IPS DF 6.9 (cell line): ENCODE measurements around the gene SOCS2.
"Not testable (repeated sequence)": the region's sequence is repeated elsewhere in the genome, so short reads cannot be mapped to it uniquely, and the experiment has no call there.

Experiments
- DNase-seq: peaks from one replicate; pipeline ENCODE4 v3.0.0-alpha.2; 2013; ENCODE audit warnings: low read depth, low spot score
- H3K27ac ChIP-seq: one replicate; pipeline ENCODE4 v1.5.1; 2013; ENCODE audit warnings: low read length, control low read depth
- H3K27me3 ChIP-seq: 2 replicates; pipeline ENCODE4 v1.6.1; 2013; ENCODE audit warnings: mild to moderate bottlenecking, low read length; ENCODE audit not compliant: control insufficient read depth, insufficient read depth
- H3K36me3 ChIP-seq: 2 replicates; pipeline ENCODE4 v1.6.1; 2013; ENCODE audit warnings: low read length; ENCODE audit not compliant: control insufficient read depth, insufficient read depth
- H3K4me1 ChIP-seq: 2 replicates; pipeline ENCODE4 v1.6.1; 2013; ENCODE audit warnings: low read length; ENCODE audit not compliant: control insufficient read depth, insufficient read depth
- H3K4me3 ChIP-seq: 2 replicates; pipeline ENCODE4 v1.5.1; 2013; ENCODE audit warnings: mild to moderate bottlenecking, low read length
- H3K9me3 ChIP-seq: 2 replicates; pipeline ENCODE4 v1.6.1; 2013; ENCODE audit warnings: low read length, inconsistent platforms; ENCODE audit not compliant: control insufficient read depth, insufficient read depth
- WGBS: extraction: QIAGEN DNeasy Blood & Tissue Kit; methylation state at CpG from one replicate; pipeline ENCODE4 v1.1.7; 2013; ENCODE audit warnings: mixed read lengths, missing lambda C conversion rate; ENCODE audit not compliant: insufficient read length, insufficient coverage; 5-methylcytosine and 5-hydroxymethylcytosine counted together

The SOCS2 gene

DNA sequence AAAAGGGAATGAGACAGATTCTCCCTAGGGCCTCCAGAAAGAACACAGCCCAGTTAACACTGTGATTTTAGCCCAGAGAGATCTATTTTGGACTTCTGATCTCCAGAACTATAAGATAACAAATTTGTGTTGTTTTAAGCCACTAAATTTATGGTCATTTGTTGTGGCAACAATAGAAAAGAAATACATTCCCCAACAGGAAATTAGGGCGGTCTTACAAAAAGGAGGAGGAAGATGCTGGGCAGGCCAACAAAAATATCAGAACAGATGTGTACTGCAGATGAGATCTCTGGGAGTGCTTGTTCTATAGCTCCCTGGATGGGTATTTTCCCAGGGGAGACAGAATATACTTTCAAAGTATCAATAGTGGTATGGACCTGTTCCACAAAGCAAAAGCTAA lies 32.0 kb upstream of the SOCS2 start:
- H3K4me1 ChIP-seq: no peaks in the 10 kb centered on the region
- no peak overlapping the region for H3K27ac ChIP-seq
- no peaks in the 10 kb centered on the region for H3K36me3 ChIP-seq
- H3K9me3 ChIP-seq: no peaks in the 10 kb centered on the region
- WGBS: no CpG with 5 or more reads among the region's 1 CpG
- no peaks in the 10 kb centered on the region for H3K27me3 ChIP-seq
- no peak for DNase-seq
- no peak overlapping the region for H3K4me3 ChIP-seq

DNA sequence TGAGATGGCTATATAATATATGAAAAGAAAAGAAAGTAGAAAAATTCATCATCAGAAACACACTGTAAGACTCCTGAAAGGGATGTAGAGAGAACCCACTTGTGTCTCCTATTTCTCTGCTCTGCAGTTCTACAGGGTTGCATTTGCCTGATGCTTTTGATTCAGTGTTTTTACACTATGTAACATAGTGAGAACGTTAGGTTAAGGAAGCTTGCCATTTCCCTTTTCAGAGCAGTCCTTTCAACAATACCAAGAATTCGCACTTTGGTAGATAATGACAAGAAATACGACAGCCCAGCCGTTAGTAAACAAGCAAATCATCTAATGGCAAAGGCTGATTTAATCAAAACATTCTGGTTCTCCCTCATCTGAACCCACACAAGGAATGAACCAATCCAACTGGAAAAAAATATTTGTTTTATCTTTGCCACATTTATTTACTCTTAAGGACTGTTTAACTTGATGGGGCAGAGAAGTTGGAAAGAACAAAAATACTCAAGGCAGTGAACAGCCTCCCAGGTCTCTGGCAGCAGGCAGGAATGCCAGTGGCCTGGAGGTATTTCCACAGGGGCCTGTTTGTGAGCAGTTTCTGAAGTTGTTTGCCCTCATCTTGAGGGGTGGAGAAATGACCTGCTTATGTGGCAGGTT lies 30.8 kb upstream of the SOCS2 start:
- Histone ChIP-seq H3K36me3 (no peaks in the 10 kb centered on the region), H3K27ac (no peak overlapping the region), H3K27me3 (no peaks in the 10 kb centered on the region), H3K9me3 (no peaks in the 10 kb centered on the region), H3K4me3 (no peak overlapping the region), H3K4me1 (no peaks in the 10 kb centered on the region)
- no peak for DNase-seq
- no CpG with 5 or more reads among the region's 4 CpGs for WGBS

GRCh38 chr12:93547778-93548177 lies 24.7 kb upstream of the SOCS2 start:
- DNase-seq: no peak
- H3K36me3 ChIP-seq: no peaks in the 10 kb centered on the region
- no peaks in the 10 kb centered on the region for H3K9me3 ChIP-seq
- no peaks in the 10 kb centered on the region for H3K27me3 ChIP-seq
- no peaks in the 10 kb centered on the region for H3K4me1 ChIP-seq
- H3K4me3 ChIP-seq: no peak overlapping the region
- H3K27ac ChIP-seq: no peak overlapping the region
- WGBS: no CpG with 5 or more reads among the region's 2 CpGs

GRCh38 chr12:93549174-93549573 lies 23.3 kb upstream of the SOCS2 start:
- H3K27me3 ChIP-seq: no peaks in the 10 kb centered on the region
- no CpG with 5 or more reads among the region's 6 CpGs for WGBS
- DNase-seq: no peak
- no peaks in the 10 kb centered on the region for H3K4me1 ChIP-seq
- H3K9me3 ChIP-seq: no peaks in the 10 kb centered on the region
- no peak overlapping the region for H3K4me3 ChIP-seq
- H3K27ac ChIP-seq: no peak overlapping the region
- no peaks in the 10 kb centered on the region for H3K36me3 ChIP-seq

DNA sequence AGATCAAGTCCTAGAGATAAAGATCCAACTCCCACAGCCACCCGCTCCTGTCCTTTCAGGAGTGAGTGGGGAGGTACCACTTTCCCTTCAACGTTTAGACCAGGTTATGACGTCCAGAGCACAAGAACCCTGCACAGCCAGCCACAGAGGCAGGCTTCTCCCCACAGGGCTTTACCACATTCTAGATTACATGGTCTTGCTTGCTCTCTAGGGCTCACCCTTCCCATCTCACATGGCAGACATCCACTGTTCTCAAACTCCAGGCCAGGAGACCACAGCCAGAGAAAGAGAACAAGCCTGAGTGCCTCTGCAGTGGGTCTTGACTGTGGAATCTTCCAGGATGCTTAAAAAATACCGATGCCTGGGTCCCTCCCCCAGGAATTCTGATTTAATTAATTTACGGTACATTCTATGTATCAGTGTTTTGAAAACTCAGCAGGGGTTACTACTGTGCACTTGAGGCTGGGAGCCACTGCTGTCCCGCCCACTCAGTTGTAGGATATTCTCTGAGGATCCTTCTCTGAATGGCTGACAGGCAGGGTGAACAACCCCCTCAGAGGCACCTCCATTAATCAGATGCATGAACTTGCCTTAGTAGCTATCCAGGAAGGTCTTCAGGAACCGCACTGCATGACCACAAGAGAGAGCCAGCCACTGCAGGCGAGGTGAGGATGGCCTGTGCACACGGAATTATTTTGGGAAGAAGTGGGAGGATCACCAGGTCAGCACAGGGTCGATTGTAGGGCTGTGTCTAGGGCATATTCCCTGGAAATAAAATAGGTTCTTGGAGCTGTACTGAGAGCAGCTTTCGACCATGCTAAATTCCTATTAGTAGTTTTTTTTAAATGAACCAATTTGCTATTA lies 21.5 kb upstream of the SOCS2 start:
- no CpG with 5 or more reads among the region's 11 CpGs for WGBS
- no peak overlapping the region for H3K27ac ChIP-seq
- H3K36me3 ChIP-seq: no peaks in the 10 kb centered on the region
- no peaks in the 10 kb centered on the region for H3K9me3 ChIP-seq
- no peaks in the 10 kb centered on the region for H3K4me1 ChIP-seq
- no peak overlapping the region for H3K4me3 ChIP-seq
- DNase-seq: no peak
- no peaks in the 10 kb centered on the region for H3K27me3 ChIP-seq

DNA sequence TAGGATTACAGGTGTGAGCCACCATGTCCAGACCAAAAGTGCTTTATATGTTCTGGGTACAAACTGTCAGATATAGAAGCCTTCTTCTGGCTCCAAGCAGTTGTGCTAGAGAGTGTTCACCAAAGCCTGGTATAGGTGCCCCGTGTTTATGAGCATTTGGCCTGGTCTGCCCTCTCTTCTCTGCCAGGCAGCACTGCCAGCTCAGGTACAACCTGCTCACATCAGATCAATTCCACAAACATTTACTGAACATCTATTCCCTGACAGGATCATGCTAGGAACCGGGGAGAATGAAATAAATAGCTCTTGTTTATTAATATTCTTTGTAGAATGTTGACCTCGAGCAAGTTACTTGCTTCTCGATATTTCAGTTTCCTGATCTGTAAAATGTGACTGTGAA lies 20.0 kb upstream of the SOCS2 start:
- DNase-seq: no peak
- Histone ChIP-seq H3K4me3 (no peak overlapping the region), H3K36me3 (no peaks in the 10 kb centered on the region), H3K27ac (no peak overlapping the region), H3K9me3 (no peaks in the 10 kb centered on the region), H3K4me1 (no peaks in the 10 kb centered on the region), H3K27me3 (no peaks in the 10 kb centered on the region)
- WGBS: no CpG with 5 or more reads among the region's 4 CpGs

GRCh38 chr12:93557879-93558278 lies 14.6 kb upstream of the SOCS2 start:
- not testable (repeated sequence) for H3K4me1 ChIP-seq, H3K9me3 ChIP-seq, H3K4me3 ChIP-seq, H3K27ac ChIP-seq, H3K27me3 ChIP-seq, H3K36me3 ChIP-seq, DNase-seq

GRCh38 chr12:93558685-93559084 lies 13.8 kb upstream of the SOCS2 start:
- H3K27ac ChIP-seq, H3K27me3 ChIP-seq, H3K9me3 ChIP-seq, H3K4me3 ChIP-seq, H3K4me1 ChIP-seq, DNase-seq, H3K36me3 ChIP-seq: not testable (repeated sequence)
- no CpG with 5 or more reads among the region's 1 CpG for WGBS

DNA sequence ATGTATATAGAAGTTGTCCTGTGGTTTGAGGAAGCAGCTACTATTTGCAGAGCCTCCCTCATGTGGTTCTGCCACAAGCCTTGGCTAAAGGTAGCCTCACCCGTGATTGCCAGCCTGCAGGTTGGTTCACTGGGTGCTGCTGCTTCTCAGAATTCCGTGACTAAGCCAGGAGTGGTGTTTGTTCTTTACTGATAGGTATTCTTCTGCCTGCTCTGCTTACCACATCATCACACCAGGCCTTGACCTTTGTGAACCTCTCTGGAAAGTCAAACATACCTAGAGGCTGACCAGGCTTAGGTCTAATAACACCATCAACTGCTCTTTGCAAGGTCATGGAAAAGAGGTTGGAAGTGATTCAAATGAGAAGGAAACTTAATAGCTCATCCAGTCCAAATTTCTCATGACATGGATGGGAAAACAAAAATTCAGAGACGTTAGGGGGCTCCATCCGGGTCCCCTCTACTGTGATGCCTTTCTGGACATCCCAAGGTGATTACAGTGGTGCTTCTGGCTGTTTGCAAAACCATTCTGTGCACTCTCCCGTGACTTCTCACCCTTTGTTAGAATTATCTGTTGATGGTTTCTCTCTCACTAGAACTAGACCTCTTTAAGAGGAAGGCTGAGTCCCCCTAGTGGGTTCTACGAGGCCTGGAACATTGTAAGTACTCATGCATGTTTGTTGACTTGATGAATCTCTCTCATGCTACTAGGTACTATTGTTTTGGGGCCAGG lies 8.5 kb upstream of the SOCS2 start:
- Histone ChIP-seq H3K4me1 (no peaks in the 10 kb centered on the region), H3K4me3 (no peak overlapping the region), H3K27me3 (no peaks in the 10 kb centered on the region; the same call in 1 of the 2 replicates), H3K27ac (no peak overlapping the region), H3K36me3 (no peaks in the 10 kb centered on the region), H3K9me3 (no peaks in the 10 kb centered on the region)
- DNase-seq: no peak
- no CpG with 5 or more reads among the region's 6 CpGs for WGBS

DNA sequence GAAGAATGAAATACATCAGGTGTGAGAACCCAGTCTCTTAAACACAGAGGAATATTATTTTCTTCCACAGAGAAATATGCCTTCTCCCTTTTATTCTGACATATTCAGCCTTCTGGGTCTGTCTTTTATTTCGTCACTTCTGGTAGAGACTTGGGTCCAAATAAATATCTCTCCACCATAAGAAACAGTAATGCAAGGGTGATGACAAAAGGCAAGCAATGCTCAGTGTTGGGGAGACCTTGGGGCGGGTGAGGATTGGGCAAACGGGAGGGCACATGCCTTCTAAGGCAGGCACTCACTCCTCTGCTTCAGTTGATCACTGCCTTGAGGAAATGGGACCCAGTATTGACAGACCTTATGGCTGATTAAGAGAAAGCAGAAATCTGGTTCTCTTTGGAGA lies 6.7 kb upstream of the SOCS2 start:
- WGBS: no CpG with 5 or more reads among the region's 3 CpGs
- no peaks in the 10 kb centered on the region for H3K36me3 ChIP-seq

More for the DNA sequence above, 6.7 kb upstream of the SOCS2 start:
- no peak for DNase-seq
- H3K4me3 ChIP-seq: no peak overlapping the region
- H3K9me3 ChIP-seq: no peaks in the 10 kb centered on the region
- H3K27ac ChIP-seq: no peak overlapping the region
- no peaks in the 10 kb centered on the region; the same call in 1 of the 2 replicates for H3K27me3 ChIP-seq
- H3K4me1 ChIP-seq: no peaks in the 10 kb centered on the region
